Stomach (tissue), 4 donors: ENCODE measurements around the gene PCDH9.

Experiments used
- POLR2A ChIP-seq, 4 donors: fragments of 450-650 bp; IDR thresholded peaks; one replicate each; pipeline ENCODE4 v1.6.1; 2016; ENCODE audit warnings: antibody characterized with exemption in 4 of 4, control low read depth in 2 of 4, mild to moderate bottlenecking in 1 of 4, moderate library complexity in 1 of 4
- TF ChIP-seq, protein P1 (sequence below), 7 experiments: fragments of 450-650 bp in 4 of 7; fragments of 200-600 bp in 3 of 7; sonication (generic) in 3 of 7; IDR thresholded peaks; one replicate each; pipeline ENCODE4 v1.5.1; 2016 to 2019; ENCODE audit warnings: antibody characterized with exemption in 7 of 7, control low read depth in 2 of 7, mild to moderate bottlenecking in 1 of 7

DNA sequence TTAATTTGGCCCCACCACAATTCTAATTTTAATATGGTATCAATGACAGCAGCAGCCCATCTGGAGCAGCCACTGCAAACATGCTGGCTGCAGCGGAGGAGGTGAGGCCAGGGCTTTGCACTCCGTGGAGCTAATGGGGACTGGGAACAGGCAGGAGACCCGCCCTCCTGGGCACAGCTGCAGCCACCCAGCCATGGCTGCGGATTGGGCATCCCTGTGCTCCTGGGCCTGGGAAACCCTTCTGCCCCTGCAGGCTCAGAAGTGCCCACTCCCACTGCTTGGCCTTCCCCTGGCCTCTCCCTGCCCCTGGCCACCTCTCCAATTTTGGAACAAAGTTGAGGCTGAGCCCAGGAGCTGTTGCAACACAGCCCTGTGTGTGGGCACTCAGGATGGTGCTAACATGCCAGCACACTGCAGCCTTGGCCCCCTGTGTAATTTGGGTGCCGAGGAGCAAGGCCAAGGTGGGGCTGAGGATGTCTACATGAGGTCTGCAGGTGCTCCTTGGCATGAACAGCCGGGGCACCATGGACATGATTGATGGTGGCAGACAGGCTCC, 123.6 kb downstream of the PCDH9 start:
- TF ChIP-seq POLR2A (IDR thresholded peaks at IDR 0.05), result no peak
- TF ChIP-seq, protein P1, sequence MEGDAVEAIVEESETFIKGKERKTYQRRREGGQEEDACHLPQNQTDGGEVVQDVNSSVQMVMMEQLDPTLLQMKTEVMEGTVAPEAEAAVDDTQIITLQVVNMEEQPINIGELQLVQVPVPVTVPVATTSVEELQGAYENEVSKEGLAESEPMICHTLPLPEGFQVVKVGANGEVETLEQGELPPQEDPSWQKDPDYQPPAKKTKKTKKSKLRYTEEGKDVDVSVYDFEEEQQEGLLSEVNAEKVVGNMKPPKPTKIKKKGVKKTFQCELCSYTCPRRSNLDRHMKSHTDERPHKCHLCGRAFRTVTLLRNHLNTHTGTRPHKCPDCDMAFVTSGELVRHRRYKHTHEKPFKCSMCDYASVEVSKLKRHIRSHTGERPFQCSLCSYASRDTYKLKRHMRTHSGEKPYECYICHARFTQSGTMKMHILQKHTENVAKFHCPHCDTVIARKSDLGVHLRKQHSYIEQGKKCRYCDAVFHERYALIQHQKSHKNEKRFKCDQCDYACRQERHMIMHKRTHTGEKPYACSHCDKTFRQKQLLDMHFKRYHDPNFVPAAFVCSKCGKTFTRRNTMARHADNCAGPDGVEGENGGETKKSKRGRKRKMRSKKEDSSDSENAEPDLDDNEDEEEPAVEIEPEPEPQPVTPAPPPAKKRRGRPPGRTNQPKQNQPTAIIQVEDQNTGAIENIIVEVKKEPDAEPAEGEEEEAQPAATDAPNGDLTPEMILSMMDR (IDR thresholded peaks at IDR 0.05), result no peak
